ENCODE data around the gene AGFG1. TPM values are rescaled to one million over a fixed set of nuclear protein-coding genes. Genes with fewer than 3 reads are reported as not detected.

Gene AGFG1
- total RNA-seq, 1 experiment from 2014 or later, result 122 TPM

DNA sequence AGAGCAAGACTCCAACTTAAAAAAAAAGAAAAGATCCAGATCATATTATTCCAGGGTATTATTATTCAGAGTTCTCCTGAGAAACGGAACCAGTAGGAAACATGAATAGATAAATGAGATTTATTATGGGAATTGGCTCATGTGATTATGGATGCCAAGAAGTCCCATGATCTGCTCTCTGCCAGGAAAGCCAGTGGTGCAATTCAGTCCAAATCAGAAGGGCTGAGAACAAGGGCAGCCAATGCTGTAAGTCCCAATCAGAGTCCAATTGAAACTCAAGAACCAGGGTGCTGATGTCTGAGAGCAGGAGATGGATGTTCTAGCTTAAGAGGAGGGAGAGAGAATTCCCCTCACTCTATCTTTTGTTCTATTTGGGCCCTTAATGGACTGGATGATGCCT is 134.5 kb downstream of the AGFG1 start:
- no peaks in the 10 kb centered on the region for H3K36me3 ChIP-seq (ENCODE audit: insufficient read depth, low read length, poor library complexity, severe bottlenecking)
- no peaks in the 10 kb centered on the region for H3K4me1 ChIP-seq (ENCODE audit: insufficient read depth, low read length, poor library complexity, severe bottlenecking)
- no peaks in the 10 kb centered on the region for H3K27me3 ChIP-seq (replicated peaks; ENCODE audit: insufficient read depth, low read depth, low read length, poor library complexity)
- intact Hi-C loops (cut with micrococcal nuclease; ENCODE audit: unreplicated experiment), result no loop called here
- ChIA-PET CTCF (no interaction called here), POLR2A (ENCODE audit: low non-redundant PET) (no interaction called here)
- TF ChIP-seq, protein P1, sequence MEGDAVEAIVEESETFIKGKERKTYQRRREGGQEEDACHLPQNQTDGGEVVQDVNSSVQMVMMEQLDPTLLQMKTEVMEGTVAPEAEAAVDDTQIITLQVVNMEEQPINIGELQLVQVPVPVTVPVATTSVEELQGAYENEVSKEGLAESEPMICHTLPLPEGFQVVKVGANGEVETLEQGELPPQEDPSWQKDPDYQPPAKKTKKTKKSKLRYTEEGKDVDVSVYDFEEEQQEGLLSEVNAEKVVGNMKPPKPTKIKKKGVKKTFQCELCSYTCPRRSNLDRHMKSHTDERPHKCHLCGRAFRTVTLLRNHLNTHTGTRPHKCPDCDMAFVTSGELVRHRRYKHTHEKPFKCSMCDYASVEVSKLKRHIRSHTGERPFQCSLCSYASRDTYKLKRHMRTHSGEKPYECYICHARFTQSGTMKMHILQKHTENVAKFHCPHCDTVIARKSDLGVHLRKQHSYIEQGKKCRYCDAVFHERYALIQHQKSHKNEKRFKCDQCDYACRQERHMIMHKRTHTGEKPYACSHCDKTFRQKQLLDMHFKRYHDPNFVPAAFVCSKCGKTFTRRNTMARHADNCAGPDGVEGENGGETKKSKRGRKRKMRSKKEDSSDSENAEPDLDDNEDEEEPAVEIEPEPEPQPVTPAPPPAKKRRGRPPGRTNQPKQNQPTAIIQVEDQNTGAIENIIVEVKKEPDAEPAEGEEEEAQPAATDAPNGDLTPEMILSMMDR (conservative IDR thresholded peaks at IDR 0.05; ENCODE audit: low read depth, low read length), result no peak
- no peak for TF ChIP-seq EZH2 (IDR thresholded peaks at IDR 0.05; ENCODE audit: borderline replicate concordance, low read depth, low read length, poor library complexity, severe bottlenecking)
- BruUV-seq (replicated peaks), result no TSS peak
- DNase-seq (ENCODE audit: low spot score), result no peak
- H3K9me3 ChIP-seq (ENCODE audit: low read depth, low read length, poor library complexity, severe bottlenecking), result no peaks in the 10 kb centered on the region
- H3K4me3 ChIP-seq (ENCODE audit: low read depth, low read length, poor library complexity, severe bottlenecking), result no peak overlapping the region
- H3K27ac ChIP-seq (ENCODE audit: low read depth, low read length, poor library complexity, severe bottlenecking), result no peak overlapping the region

DNA sequence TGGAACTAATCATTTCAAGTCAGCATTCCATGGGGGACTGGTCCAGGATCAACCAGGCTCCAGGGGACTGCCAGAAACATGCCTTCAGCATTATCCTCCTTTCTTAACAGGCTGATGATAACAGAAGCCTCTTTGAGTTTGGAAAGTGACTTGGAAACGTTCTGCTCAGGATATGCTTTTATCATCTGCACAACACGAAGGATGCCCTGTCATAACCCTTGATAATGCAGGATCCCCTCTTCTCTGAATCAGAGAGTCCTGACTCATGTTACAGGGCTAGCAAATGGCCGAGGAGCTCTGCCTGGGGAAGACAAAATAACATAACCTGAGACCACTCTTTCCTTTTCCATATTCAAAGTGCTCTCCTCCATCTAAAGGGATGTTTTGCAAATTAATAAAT is 136.0 kb downstream of the AGFG1 start:
- no peaks in the 10 kb centered on the region for H3K36me3 ChIP-seq (ENCODE audit: insufficient read depth, low read length, poor library complexity, severe bottlenecking)
- no peak for DNase-seq (ENCODE audit: low spot score)
- ChIA-PET CTCF (interaction anchor here (0.6 kb wide), 1 partner anchor 38 kb away, joined by 8 read pairs; no protein-coding TSS in a partner anchor), POLR2A (ENCODE audit: low non-redundant PET) (no interaction called here)
- intact Hi-C loops (cut with micrococcal nuclease; ENCODE audit: unreplicated experiment), result no loop called here
- TF ChIP-seq, protein P1 (conservative IDR thresholded peaks at IDR 0.05; ENCODE audit: low read depth, low read length), result no peak
- H3K27ac ChIP-seq (ENCODE audit: low read depth, low read length, poor library complexity, severe bottlenecking), result no peak overlapping the region
- BruUV-seq (replicated peaks), result no TSS peak
- no peak overlapping the region for H3K4me3 ChIP-seq (ENCODE audit: low read depth, low read length, poor library complexity, severe bottlenecking)
- no peaks in the 10 kb centered on the region for H3K4me1 ChIP-seq (ENCODE audit: insufficient read depth, low read length, poor library complexity, severe bottlenecking)
- no peaks in the 10 kb centered on the region for H3K27me3 ChIP-seq (replicated peaks; ENCODE audit: insufficient read depth, low read depth, low read length, poor library complexity)
- no peaks in the 10 kb centered on the region for H3K9me3 ChIP-seq (ENCODE audit: low read depth, low read length, poor library complexity, severe bottlenecking)

DNA sequence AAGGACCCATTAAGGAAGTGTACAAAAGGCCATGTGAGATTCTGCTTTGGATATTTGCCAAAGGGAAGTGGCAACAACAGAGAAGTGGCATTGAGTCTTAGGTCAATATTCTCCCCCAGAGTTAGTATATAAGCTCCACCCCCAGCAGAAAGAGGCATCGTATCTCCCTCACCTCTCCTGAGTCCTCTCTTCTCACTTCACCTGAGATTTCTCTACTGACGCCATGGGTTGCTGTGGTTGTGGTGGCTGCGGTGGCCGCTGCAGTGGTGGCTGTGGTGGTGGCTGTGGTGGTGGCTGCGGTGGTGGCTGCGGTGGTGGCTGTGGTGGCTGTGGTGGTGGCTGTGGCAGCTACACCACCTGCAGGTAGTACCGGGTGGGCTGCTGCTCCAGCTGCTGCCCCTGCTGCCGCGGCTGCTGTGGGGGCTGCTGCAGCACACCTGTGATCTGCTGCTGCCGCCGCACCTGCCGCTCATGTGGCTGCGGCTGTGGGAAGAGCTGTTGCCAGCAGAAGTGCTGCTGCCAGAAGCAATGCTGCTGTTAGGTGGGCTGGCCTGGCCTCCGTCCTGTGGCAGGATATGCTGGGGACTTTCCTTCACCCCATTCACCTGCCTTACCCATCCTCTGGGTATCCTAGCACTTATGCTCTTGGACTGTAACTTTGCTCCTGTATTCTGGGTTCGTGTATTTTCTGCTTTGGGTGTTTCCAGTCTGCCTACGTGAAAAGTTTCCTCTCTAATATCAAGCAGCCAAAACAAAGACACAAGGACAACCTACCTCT is 136.8 kb downstream of the AGFG1 start:
- Histone ChIP-seq H3K4me1 (ENCODE audit: insufficient read depth, low read length, poor library complexity, severe bottlenecking) (no peaks in the 10 kb centered on the region), H3K36me3 (ENCODE audit: insufficient read depth, low read length, poor library complexity, severe bottlenecking) (no peaks in the 10 kb centered on the region), H3K4me3 (ENCODE audit: low read depth, low read length, poor library complexity, severe bottlenecking) (no peak overlapping the region), H3K27ac (ENCODE audit: low read depth, low read length, poor library complexity, severe bottlenecking) (no peak overlapping the region), H3K9me3 (ENCODE audit: low read depth, low read length, poor library complexity, severe bottlenecking) (no peaks in the 10 kb centered on the region), H3K27me3 (replicated peaks; ENCODE audit: insufficient read depth, low read depth, low read length, poor library complexity) (no peaks in the 10 kb centered on the region)
- intact Hi-C loops (cut with micrococcal nuclease; ENCODE audit: unreplicated experiment), result no loop called here
- DNase-seq (ENCODE audit: low spot score), result no peak
- TF ChIP-seq, protein P1 (conservative IDR thresholded peaks at IDR 0.05; ENCODE audit: low read depth, low read length), result no peak
- no peak for TF ChIP-seq EZH2 (IDR thresholded peaks at IDR 0.05; ENCODE audit: borderline replicate concordance, low read depth, low read length, poor library complexity, severe bottlenecking)
- ChIA-PET POLR2A (ENCODE audit: low non-redundant PET) (no interaction called here), CTCF (interaction anchor here (0.6 kb wide), 2 partner anchors 10 to 37 kb away, joined by 3 to 8 read pairs; no protein-coding TSS in a partner anchor)
- BruUV-seq (replicated peaks), result no TSS peak

All from A673 (cell line).